BE2C (cell line): Measurements from ENCODE around the gene TOGARAM1.

Source experiments
- DNase-seq: peaks from one replicate; pipeline ENCODE4 v3.0.0-alpha.2; 2020
- H3K27me3 ChIP-seq: fragments of 250-450 bp; sonication (Bioruptor Pico); 2 replicates; pipeline ENCODE4 v1.5.1; 2020; ENCODE audit warnings: mild to moderate bottlenecking
- H3K36me3 ChIP-seq: fragments of 250-450 bp; sonication (Bioruptor Pico); 2 replicates; pipeline ENCODE4 v1.5.1; 2020; ENCODE audit warnings: mild to moderate bottlenecking
- H3K4me1 ChIP-seq: fragments of 250-450 bp; sonication (Bioruptor Pico); 2 replicates; pipeline ENCODE4 v1.5.1; 2020
- H3K4me3 ChIP-seq: 2 replicates; pipeline ENCODE4 v1.5.1; 2011; ENCODE audit warnings: low read depth, low read length
- H3K9me3 ChIP-seq: fragments of 250-450 bp; sonication (Bioruptor Pico); 2 replicates; pipeline ENCODE4 v1.5.1; 2020
- TF ChIP-seq, protein P1 (sequence below): IDR thresholded peaks from 2 replicates; pipeline ENCODE4 v1.5.1; 2012; ENCODE audit warnings: mild to moderate bottlenecking, low read depth, low read length

The TOGARAM1 gene

GRCh38 chr14:45038865-45039264 is 76.9 kb downstream of the TOGARAM1 start:
- Histone ChIP-seq H3K4me3 (no peak overlapping the region), H3K9me3 (no peaks in the 10 kb centered on the region), H3K36me3 (peaks cover 35% of the 10 kb centered on the region), H3K27me3 (no peaks in the 10 kb centered on the region), H3K4me1 (0 out of 2 replicates have a peak, but pooled peaks cover 4% of the 10 kb centered on the region)
- TF ChIP-seq, protein P1, sequence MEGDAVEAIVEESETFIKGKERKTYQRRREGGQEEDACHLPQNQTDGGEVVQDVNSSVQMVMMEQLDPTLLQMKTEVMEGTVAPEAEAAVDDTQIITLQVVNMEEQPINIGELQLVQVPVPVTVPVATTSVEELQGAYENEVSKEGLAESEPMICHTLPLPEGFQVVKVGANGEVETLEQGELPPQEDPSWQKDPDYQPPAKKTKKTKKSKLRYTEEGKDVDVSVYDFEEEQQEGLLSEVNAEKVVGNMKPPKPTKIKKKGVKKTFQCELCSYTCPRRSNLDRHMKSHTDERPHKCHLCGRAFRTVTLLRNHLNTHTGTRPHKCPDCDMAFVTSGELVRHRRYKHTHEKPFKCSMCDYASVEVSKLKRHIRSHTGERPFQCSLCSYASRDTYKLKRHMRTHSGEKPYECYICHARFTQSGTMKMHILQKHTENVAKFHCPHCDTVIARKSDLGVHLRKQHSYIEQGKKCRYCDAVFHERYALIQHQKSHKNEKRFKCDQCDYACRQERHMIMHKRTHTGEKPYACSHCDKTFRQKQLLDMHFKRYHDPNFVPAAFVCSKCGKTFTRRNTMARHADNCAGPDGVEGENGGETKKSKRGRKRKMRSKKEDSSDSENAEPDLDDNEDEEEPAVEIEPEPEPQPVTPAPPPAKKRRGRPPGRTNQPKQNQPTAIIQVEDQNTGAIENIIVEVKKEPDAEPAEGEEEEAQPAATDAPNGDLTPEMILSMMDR = no peak
- no peak for DNase-seq

DNA sequence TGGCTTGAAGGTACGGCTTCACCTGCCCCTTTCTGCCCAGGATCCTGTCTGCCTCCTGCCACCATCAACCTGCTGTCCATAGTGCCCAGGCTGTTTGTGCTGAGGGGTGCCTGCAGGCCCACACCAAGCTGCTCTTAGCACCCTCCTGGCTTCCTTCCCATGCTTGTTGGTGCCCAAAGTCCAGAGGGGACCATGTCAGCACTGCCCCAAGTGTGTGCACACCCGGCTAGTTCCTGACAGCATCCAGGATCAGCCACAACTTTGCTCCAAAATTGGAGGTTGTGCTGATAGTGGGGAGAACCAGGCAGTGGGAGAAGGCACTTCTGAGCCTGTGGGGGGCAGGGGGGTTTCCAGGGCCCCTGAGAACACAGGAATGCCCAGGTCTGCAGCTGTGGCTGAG is 77.4 kb downstream of the TOGARAM1 start:
- Histone ChIP-seq H3K4me1 (0 out of 2 replicates have a peak, but pooled peaks cover 4% of the 10 kb centered on the region), H3K36me3 (peaks cover 29% of the 10 kb centered on the region), H3K9me3 (no peaks in the 10 kb centered on the region), H3K4me3 (no peak overlapping the region), H3K27me3 (no peaks in the 10 kb centered on the region)
- TF ChIP-seq, protein P1 = no peak
- DNase-seq = no peak

DNA sequence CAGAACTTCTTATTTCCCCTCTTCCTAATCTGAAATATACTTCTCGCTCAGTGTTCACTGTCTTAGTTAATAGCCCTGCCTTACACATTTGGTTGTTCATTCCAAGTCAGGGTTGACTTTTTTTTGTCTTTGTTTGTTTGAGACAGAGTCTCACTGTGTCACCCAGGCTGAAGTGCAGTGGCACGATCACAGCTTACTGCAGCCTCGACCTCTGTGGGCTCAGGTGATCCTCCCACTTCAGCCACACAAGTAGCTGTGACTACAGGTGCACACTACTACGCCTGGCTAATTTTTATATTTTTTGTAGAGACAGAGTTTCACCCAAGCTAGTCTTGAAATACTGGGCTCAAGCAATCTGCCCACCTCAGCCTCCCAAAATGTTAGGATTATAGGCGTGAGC is 79.7 kb downstream of the TOGARAM1 start:
- no peak for DNase-seq
- TF ChIP-seq, protein P1 = no peak

GRCh38 chr14:45044638-45045037 is 82.6 kb downstream of the TOGARAM1 start:
- Histone ChIP-seq H3K36me3 (peaks cover 23% of the 10 kb centered on the region), H3K4me3 (no peak overlapping the region), H3K4me1 (no peaks in the 10 kb centered on the region), H3K27me3 (no peaks in the 10 kb centered on the region), H3K9me3 (no peaks in the 10 kb centered on the region)
- no peak for DNase-seq
- TF ChIP-seq, protein P1 = no peak

More for the DNA sequence above, 79.7 kb downstream of the TOGARAM1 start:
- no peak overlapping the region for H3K4me3 ChIP-seq
- H3K4me1 ChIP-seq = 0 out of 2 replicates have a peak, but pooled peaks cover 2% of the 10 kb centered on the region
- peaks cover 35% of the 10 kb centered on the region for H3K36me3 ChIP-seq
- H3K27me3 ChIP-seq = no peaks in the 10 kb centered on the region
- no peaks in the 10 kb centered on the region for H3K9me3 ChIP-seq

DNA sequence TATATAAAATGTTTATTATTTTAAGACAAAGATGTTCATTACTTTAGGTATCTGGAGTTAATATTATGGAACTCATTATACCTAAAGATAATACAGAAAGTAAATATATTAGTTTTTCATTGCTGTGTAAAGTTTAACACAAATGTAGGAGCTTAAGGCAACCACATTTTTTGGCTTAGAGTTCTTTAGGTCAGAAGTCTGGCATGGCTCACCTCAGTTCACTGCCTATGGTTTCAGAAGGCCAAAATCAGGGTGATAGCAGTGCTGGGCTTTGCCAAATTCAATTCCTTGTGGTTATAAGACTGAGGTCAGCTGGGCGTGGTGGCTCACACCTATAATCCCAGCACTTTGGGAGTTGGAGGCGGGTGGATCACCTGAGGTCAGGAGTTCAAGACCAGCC is 86.4 kb downstream of the TOGARAM1 start:
- Histone ChIP-seq H3K27me3 (no peaks in the 10 kb centered on the region), H3K4me1 (no peaks in the 10 kb centered on the region), H3K36me3 (peaks cover 26% of the 10 kb centered on the region), H3K4me3 (no peak overlapping the region), H3K9me3 (no peaks in the 10 kb centered on the region)
- no peak for DNase-seq
- TF ChIP-seq, protein P1 = no peak

DNA sequence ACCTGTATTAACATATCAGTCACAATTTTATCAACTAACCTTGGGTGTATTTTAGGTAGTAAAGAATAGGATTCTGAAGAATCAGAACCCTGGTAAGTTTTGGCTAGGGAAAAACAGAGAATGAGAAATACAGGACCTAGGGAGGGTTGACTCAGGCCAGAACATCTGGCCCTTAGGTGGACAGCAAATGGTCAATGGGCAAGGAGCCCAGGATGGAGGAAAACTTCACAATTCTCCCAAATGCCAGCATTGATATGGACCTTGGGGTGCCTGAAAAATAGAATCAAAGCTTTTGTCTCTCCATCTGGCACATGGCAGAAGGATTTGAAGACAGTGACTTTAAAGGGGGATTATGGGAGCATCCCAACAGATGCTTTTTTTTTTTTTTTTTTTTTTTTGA is 89.2 kb downstream of the TOGARAM1 start:
- Histone ChIP-seq H3K36me3 (peaks cover 35% of the 10 kb centered on the region), H3K9me3 (no peaks in the 10 kb centered on the region; the same call in 1 of the 2 replicates), H3K4me1 (no peaks in the 10 kb centered on the region), H3K4me3 (no peak overlapping the region), H3K27me3 (no peaks in the 10 kb centered on the region)
- no peak for DNase-seq
- TF ChIP-seq, protein P1 = no peak
